Memory B cell (primary cell): ENCODE results near the gene PDE11A.

Experiments
- ATAC-seq: fragments of 150-1000 bp; cut with Tn5 transposase; 2 replicates; pipeline ENCODE4 v1.10.0; 2021; ENCODE audit warnings: low read depth, mild to moderate bottlenecking, moderate library complexity
- DNase-seq, 2 donors: peaks; one replicate each; pipeline ENCODE4 v3.0.0; 2022; ENCODE audit warnings: low spot score in 2 of 2
- H3K27ac Mint-ChIP-seq: one replicate; pipeline ENCODE4 v1.8.0; 2022; ENCODE audit warnings: mild to moderate bottlenecking, moderate library complexity, mixed read lengths
- H3K27me3 Mint-ChIP-seq: one replicate; pipeline ENCODE4 v1.8.0; 2022; ENCODE audit warnings: mixed read lengths
- H3K36me3 Mint-ChIP-seq: one replicate; pipeline ENCODE4 v1.8.0; 2022; ENCODE audit warnings: mild to moderate bottlenecking, mixed read lengths
- H3K4me1 Mint-ChIP-seq: one replicate; pipeline ENCODE4 v1.8.0; 2022; ENCODE audit warnings: mixed read lengths
- H3K4me3 Mint-ChIP-seq: one replicate; pipeline ENCODE4 v1.8.0; 2022; ENCODE audit warnings: mild to moderate bottlenecking, moderate library complexity, mixed read lengths
- H3K9me3 Mint-ChIP-seq: one replicate; pipeline ENCODE4 v1.8.0; 2022; ENCODE audit warnings: mixed read lengths

The PDE11A gene

DNA sequence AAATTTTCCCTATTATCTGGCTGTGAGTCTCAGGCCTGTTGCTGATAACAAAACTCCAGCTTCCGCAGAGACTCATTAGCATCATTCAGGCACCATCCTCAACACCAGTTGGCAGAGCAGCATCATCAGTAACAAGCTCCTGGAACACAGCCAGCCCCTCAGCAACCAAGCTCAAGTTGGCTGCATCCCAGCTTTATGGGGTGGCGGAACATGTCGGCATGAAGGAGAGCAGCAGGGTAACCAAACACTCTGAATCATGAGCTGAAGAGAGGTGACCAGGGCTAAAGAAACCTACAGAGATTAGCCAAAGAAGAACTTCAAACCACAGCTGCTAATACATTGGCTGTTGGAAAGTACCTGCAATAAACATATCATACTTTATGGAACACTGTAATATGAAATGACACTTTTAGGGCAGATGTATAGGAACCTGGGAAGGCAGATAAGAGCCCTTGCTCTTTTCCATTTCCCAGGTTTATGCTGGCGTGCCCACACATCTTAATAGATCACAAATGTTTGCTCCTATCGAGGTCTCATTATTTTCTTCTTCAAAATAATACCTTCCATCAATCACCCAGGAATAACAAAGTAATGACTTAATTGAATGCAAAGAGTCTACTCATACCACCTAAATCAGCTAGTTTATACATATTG, 63.8 kb downstream of the PDE11A start:
- DNase-seq (no peak), ATAC-seq (no peak)
- Mint-ChIP-seq H3K9me3 (no peaks in the 10 kb centered on the region), H3K4me3 (no peak overlapping the region), H3K36me3 (no peaks in the 10 kb centered on the region), H3K27ac (no peak overlapping the region), H3K27me3 (no peaks in the 10 kb centered on the region), H3K4me1 (no peaks in the 10 kb centered on the region)

GRCh38 chr2:178006710-178007109, 65.9 kb downstream of the PDE11A start:
- H3K4me1 Mint-ChIP-seq = no peaks in the 10 kb centered on the region
- DNase-seq = no peak
- no peaks in the 10 kb centered on the region for H3K9me3 Mint-ChIP-seq
- H3K36me3 Mint-ChIP-seq = no peaks in the 10 kb centered on the region
- no peak overlapping the region for H3K27ac Mint-ChIP-seq
- no peaks in the 10 kb centered on the region for H3K27me3 Mint-ChIP-seq
- ATAC-seq = no peak
- H3K4me3 Mint-ChIP-seq = no peak overlapping the region

DNA sequence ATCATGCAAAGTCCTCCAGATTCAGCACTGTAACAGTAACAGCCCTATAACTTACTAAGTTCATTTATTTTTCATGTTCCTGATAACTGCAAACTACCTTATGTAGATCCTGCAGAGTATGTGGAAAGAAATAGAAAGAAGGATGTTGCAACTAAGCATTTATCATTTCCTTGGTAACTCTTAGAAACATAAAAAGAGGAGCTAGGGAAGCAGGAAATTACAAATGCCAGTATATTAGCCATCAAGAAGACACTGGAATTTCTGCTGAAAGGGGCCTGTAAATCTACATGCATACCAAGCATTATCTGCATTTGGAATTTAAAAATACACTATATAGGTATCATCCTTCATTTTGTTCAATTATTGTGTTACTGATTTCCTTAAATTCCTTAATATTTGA, 66.8 kb downstream of the PDE11A start:
- DNase-seq (no peak), ATAC-seq (no peak)
- Mint-ChIP-seq H3K4me3 (no peak overlapping the region), H3K4me1 (no peaks in the 10 kb centered on the region), H3K9me3 (no peaks in the 10 kb centered on the region), H3K27me3 (peaks cover 1% of the 10 kb centered on the region), H3K27ac (no peak overlapping the region), H3K36me3 (no peaks in the 10 kb centered on the region)

- Mint-ChIP-seq H3K27ac (no peak overlapping the region), H3K27me3 (peaks cover 4% of the 10 kb centered on the region), H3K36me3 (no peaks in the 10 kb centered on the region), H3K4me1 (no peaks in the 10 kb centered on the region), H3K9me3 (no peaks in the 10 kb centered on the region), H3K4me3 (no peak overlapping the region)
- no peak for ATAC-seq
- no peak for DNase-seq
Observed at GRCh38 chr2:178002038-178002437, 70.5 kb downstream of the PDE11A start.

DNA sequence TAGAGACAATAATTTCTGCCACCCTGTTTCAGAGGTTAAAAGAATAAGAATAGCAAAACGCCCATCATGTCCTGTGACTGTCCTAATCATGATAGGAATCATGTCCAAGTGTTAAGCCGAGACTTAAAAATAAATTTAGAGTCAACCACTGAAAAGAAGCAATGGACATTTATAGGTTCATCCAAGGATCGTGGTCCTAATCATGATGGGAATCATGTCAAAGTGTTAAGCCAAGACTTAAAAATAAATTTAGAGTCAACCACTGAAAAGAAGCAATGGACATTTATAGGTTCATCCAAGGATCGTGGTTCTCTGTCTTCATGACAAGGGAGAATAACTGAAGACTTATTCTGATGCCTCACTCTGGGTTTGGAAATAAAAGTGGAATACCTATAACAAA, 73.6 kb downstream of the PDE11A start:
- no peak overlapping the region for H3K27ac Mint-ChIP-seq
- no peaks in the 10 kb centered on the region for H3K4me1 Mint-ChIP-seq
- no peak overlapping the region for H3K4me3 Mint-ChIP-seq
- H3K36me3 Mint-ChIP-seq = no peaks in the 10 kb centered on the region
- ATAC-seq (no peak), DNase-seq (no peak)
- peaks cover 4% of the 10 kb centered on the region for H3K27me3 Mint-ChIP-seq
- no peaks in the 10 kb centered on the region for H3K9me3 Mint-ChIP-seq

GRCh38 chr2:177998006-177998405, 74.6 kb downstream of the PDE11A start:
- Mint-ChIP-seq H3K27ac (no peak overlapping the region), H3K9me3 (no peaks in the 10 kb centered on the region), H3K27me3 (peaks cover 4% of the 10 kb centered on the region), H3K4me1 (no peaks in the 10 kb centered on the region), H3K4me3 (no peak overlapping the region), H3K36me3 (no peaks in the 10 kb centered on the region)
- ATAC-seq (no peak), DNase-seq (no peak)

DNA sequence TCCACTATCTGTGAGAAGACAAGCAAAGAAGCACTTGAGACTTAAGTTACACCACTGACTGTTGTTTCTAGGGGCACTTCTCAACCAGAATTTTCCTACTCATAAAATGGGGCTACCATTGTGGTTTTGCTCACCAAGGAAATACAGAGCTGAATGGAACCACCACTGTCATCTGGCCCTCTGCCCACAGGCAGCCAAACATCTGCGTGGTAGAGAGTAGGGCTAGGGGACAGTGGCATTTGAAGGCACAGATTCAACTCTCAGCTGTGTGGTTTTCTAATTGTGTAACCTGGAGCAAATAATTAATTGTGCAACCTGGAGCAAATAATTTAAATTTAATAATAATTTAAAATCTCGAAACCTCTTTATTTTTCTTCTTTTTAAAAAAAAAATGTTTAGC, 79.6 kb downstream of the PDE11A start:
- no peak for ATAC-seq
- Mint-ChIP-seq H3K27ac (no peak overlapping the region), H3K9me3 (no peaks in the 10 kb centered on the region), H3K36me3 (no peaks in the 10 kb centered on the region), H3K27me3 (peaks cover 2% of the 10 kb centered on the region), H3K4me3 (no peak overlapping the region), H3K4me1 (no peaks in the 10 kb centered on the region)
- DNase-seq = no peak

DNA sequence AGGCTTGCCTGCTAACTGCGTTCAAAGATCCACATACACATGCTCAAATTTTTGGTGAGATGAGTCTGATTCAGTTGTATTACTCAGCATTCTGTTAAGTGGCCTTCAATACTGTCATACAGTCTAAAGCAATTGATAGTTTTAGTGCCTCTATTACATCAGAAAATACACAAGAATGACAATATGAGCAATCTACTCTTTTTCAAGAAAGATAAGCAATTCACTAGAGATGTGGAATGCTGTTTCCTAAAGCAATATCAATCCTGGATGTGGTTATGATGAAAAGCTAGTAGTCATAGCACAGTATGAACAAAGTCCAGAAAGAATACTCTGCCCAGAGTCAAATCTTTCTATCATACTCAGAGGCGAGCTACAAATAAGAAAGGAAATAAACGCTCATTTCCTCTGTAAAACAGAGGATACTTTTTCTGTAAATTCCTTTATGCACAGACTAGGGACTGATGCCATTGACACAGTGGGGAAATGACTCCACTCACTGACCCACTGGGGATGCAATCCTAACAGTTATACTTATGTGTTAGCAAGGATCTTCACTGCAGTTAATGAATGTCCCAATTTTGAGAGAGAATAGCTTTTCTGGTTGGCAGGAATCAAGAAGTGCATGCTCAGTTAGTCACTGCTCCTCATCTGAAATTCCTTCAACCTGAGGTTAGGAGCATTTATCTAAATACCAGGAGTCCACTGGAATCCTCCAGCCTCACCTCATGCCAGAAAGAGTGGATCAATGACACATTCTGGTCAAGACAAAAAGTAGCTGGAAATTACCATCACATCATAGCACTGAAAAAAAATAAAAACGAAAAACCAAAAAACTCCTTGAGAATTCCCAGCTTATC, 83.3 kb downstream of the PDE11A start:
- H3K4me1 Mint-ChIP-seq = no peaks in the 10 kb centered on the region
- H3K4me3 Mint-ChIP-seq = no peak overlapping the region
- ATAC-seq (no peak), DNase-seq (no peak)
- H3K9me3 Mint-ChIP-seq = no peaks in the 10 kb centered on the region
- H3K27ac Mint-ChIP-seq = no peak overlapping the region
- peaks cover 2% of the 10 kb centered on the region for H3K27me3 Mint-ChIP-seq
- no peaks in the 10 kb centered on the region for H3K36me3 Mint-ChIP-seq

DNA sequence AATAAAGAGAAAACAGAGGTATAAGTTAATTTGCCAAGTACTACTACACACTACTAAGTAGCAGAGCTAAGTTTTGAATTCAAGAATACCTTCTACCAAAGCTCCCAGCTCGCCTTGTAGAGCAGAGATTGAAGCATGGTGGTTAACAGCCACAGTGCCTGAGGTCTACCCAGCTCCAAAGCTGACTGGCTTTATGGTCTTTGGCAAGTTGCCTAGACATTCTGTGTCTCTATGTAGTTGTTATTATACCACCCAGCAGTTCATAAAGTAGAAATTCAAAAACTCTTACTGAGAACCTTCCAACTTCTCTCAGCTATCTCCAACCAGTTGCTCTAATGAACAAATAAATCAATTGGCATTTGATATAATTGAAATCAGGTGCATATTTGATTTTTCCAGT, 87.8 kb downstream of the PDE11A start:
- no peaks in the 10 kb centered on the region for H3K9me3 Mint-ChIP-seq
- H3K27ac Mint-ChIP-seq = no peak overlapping the region
- peaks cover 2% of the 10 kb centered on the region for H3K27me3 Mint-ChIP-seq
- H3K36me3 Mint-ChIP-seq = no peaks in the 10 kb centered on the region
- DNase-seq (no peak), ATAC-seq (no peak)
- H3K4me3 Mint-ChIP-seq = no peak overlapping the region
- H3K4me1 Mint-ChIP-seq = no peaks in the 10 kb centered on the region

- DNase-seq = no peak
- H3K4me3 Mint-ChIP-seq = no peak overlapping the region
- H3K36me3 Mint-ChIP-seq = no peaks in the 10 kb centered on the region
- no peaks in the 10 kb centered on the region for H3K9me3 Mint-ChIP-seq
- H3K27ac Mint-ChIP-seq = no peak overlapping the region
- no peaks in the 10 kb centered on the region for H3K4me1 Mint-ChIP-seq
- ATAC-seq = no peak
- H3K27me3 Mint-ChIP-seq = peaks cover 2% of the 10 kb centered on the region
Observed at GRCh38 chr2:177983183-177983788, 89.3 kb downstream of the PDE11A start.

- no peaks in the 10 kb centered on the region for H3K36me3 Mint-ChIP-seq
- ATAC-seq = no peak
- no peaks in the 10 kb centered on the region for H3K9me3 Mint-ChIP-seq
- DNase-seq = no peak
- H3K4me3 Mint-ChIP-seq = no peak overlapping the region
- H3K27ac Mint-ChIP-seq = no peak overlapping the region
- no peaks in the 10 kb centered on the region for H3K4me1 Mint-ChIP-seq
- H3K27me3 Mint-ChIP-seq = no peaks in the 10 kb centered on the region
Observed at GRCh38 chr2:177972782-177973181, 99.8 kb downstream of the PDE11A start.

- Mint-ChIP-seq H3K27ac (no peak overlapping the region), H3K27me3 (no peaks in the 10 kb centered on the region), H3K9me3 (no peaks in the 10 kb centered on the region), H3K4me3 (no peak overlapping the region), H3K4me1 (no peaks in the 10 kb centered on the region), H3K36me3 (no peaks in the 10 kb centered on the region)
- ATAC-seq (no peak), DNase-seq (no peak)
Observed at GRCh38 chr2:177972123-177972522, 100.5 kb downstream of the PDE11A start.

- no peaks in the 10 kb centered on the region for H3K4me1 Mint-ChIP-seq
Observed at GRCh38 chr2:177970670-177971454, 101.7 kb downstream of the PDE11A start.

DNA sequence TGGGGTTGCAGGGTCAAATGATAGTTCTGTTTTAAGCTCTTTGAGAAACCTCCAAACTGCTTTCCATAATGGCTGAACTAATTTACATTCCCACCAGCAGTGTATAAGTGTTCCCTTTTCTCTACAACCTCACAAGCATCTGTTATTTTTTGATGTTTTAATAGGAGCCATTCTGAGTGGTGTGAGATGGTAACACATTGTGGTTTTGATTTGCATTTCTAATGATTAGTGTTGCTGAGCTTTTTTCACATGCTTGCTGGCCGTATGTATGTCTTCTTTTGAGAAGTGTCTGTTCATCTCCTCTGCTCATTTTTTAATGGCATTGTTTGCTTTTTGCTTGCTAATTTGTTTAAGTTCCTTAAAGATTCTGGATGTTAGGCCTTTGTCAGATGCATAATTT, 107.7 kb downstream of the PDE11A start:
- no peaks in the 10 kb centered on the region for H3K36me3 Mint-ChIP-seq
- H3K9me3 Mint-ChIP-seq = no peaks in the 10 kb centered on the region
- no peak overlapping the region for H3K4me3 Mint-ChIP-seq
- H3K27ac Mint-ChIP-seq = no peak overlapping the region
- no peaks in the 10 kb centered on the region for H3K4me1 Mint-ChIP-seq
- ATAC-seq (no peak), DNase-seq (no peak)
- peaks cover 3% of the 10 kb centered on the region for H3K27me3 Mint-ChIP-seq

More at GRCh38 chr2:177970670-177971454, 101.7 kb downstream of the PDE11A start:
- Mint-ChIP-seq H3K27ac (no peak overlapping the region), H3K27me3 (no peaks in the 10 kb centered on the region), H3K36me3 (no peaks in the 10 kb centered on the region), H3K4me3 (no peak overlapping the region), H3K9me3 (no peaks in the 10 kb centered on the region)
- no peak for ATAC-seq
- no peak for DNase-seq
